Peyer's patch (tissue), 4 donors: ENCODE results near the gene UBR3.
"Not testable (repeated sequence)": the region's sequence is repeated elsewhere in the genome, so short reads cannot be mapped to it uniquely, and the experiment has no call there.

Experiments used
- POLR2A ChIP-seq, 2 donors: fragments of 450-650 bp; IDR thresholded peaks; one replicate each; pipeline ENCODE4 v1.5.1; 2017; ENCODE audit warnings: antibody characterized with exemption in 2 of 2, mild to moderate bottlenecking in 2 of 2, moderate library complexity in 2 of 2
- TF ChIP-seq, protein P1 (sequence below), 6 experiments: fragments of 450-650 bp in 4 of 6; fragments of 200-600 bp in 2 of 6; sonication (generic) in 1 of 6; IDR thresholded peaks; one replicate each; pipeline ENCODE4 v1.5.1; 2017 to 2019; ENCODE audit warnings: antibody characterized with exemption in 6 of 6, mild to moderate bottlenecking in 3 of 6, moderate library complexity in 1 of 6

DNA sequence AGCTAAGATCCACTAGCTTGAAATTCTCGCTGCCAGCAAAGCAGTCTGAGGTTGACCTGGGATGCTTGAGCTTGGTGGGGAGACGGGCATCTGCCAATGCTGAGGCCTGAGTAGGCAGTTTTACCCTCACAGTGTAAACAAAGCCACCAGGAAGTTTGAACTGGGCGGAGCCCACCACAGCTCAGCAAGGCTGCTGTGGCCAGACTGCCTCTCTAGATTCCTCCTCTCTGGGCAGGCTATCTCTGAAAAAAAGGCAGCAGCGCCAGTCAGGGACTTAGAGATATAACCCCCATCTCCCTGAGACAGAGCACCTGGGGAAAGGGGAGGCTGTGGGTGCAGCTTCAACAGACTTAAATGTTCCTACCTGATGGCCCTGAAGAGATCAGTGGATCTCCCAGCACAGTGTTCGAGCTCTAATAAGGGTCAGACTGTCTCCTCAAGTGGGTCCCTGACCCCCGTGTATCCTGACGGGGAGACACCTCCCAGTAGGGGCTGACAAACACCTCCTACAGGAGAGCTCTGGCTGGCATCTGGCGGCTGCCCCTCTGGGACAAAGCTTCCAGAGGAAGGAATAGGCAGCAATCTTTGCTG, 299.0 kb downstream of the UBR3 start:
- TF ChIP-seq, protein P1, sequence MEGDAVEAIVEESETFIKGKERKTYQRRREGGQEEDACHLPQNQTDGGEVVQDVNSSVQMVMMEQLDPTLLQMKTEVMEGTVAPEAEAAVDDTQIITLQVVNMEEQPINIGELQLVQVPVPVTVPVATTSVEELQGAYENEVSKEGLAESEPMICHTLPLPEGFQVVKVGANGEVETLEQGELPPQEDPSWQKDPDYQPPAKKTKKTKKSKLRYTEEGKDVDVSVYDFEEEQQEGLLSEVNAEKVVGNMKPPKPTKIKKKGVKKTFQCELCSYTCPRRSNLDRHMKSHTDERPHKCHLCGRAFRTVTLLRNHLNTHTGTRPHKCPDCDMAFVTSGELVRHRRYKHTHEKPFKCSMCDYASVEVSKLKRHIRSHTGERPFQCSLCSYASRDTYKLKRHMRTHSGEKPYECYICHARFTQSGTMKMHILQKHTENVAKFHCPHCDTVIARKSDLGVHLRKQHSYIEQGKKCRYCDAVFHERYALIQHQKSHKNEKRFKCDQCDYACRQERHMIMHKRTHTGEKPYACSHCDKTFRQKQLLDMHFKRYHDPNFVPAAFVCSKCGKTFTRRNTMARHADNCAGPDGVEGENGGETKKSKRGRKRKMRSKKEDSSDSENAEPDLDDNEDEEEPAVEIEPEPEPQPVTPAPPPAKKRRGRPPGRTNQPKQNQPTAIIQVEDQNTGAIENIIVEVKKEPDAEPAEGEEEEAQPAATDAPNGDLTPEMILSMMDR (IDR thresholded peaks at IDR 0.05), result not testable (repeated sequence)
- TF ChIP-seq POLR2A (IDR thresholded peaks at IDR 0.05), result not testable (repeated sequence)
